Lower lobe of right lung (tissue), 2 donors: ENCODE results near the gene MID1. TPM values are rescaled to one million over a fixed set of nuclear protein-coding genes. Genes with fewer than 3 reads are reported as not detected.

Experiments
- ATAC-seq, 2 donors: fragments of 200-7000 bp; cut with Tn5 transposase; one replicate each; pipeline ENCODE4 v1.9.1; 2020 to 2022; ENCODE audit warnings: mild to moderate bottlenecking in 2 of 2, moderate library complexity in 2 of 2
- DNase-seq: peaks from one replicate; pipeline ENCODE4 v3.0.0-alpha.2; 2020
- H3K27ac ChIP-seq: fragments of 200-600 bp; one replicate; pipeline ENCODE4 v1.8.0; 2022
- H3K27me3 ChIP-seq: fragments of 200-600 bp; one replicate; pipeline ENCODE4 v1.8.0; 2022; ENCODE audit warnings: low read depth
- H3K36me3 ChIP-seq: fragments of 200-600 bp; one replicate; pipeline ENCODE4 v1.8.0; 2022; ENCODE audit warnings: mild to moderate bottlenecking
- H3K4me1 ChIP-seq: fragments of 200-600 bp; one replicate; pipeline ENCODE4 v1.8.0; 2022
- H3K4me3 ChIP-seq: fragments of 200-600 bp; one replicate; pipeline ENCODE4 v1.8.0; 2022; ENCODE audit warnings: mild to moderate bottlenecking
- H3K9me3 ChIP-seq: fragments of 200-600 bp; one replicate; pipeline ENCODE4 v1.8.0; 2022
- intact Hi-C: fragments of 100-400 bp; cut with DNase I; formaldehyde crosslinking; loops from one replicate; pipeline ENCODE4 v1.11.0; 2022
- total RNA-seq: library from RNA; stranded (reverse); fragmentation: NEBNext Ultra II Directional; extraction: Animal tissue kit (Norgen Biotek cat#: 25700); gene quantifications from one replicate; pipeline ENCODE4 v1.2.1, GENCODE V29; 2021
- TF ChIP-seq, protein P1 (sequence below): fragments of 200-600 bp; IDR thresholded peaks from one replicate; pipeline ENCODE4 v1.8.0; 2022; ENCODE audit warnings: antibody characterized with exemption, mild to moderate bottlenecking
- donor health status: DM: no; HTN: yes; CAD: no; lungs with severe emphysema.

Gene MID1
- total RNA-seq, 1 donor from 2014 or later: 24.9 TPM

- H3K4me1 ChIP-seq: peaks cover 4% of the 10 kb centered on the region
- no peaks in the 10 kb centered on the region for H3K27me3 ChIP-seq
- DNase-seq (no peak), ATAC-seq (no peak)
- peak overlapping the region; percentile 60 for H3K4me3 ChIP-seq
- TF ChIP-seq, protein P1, sequence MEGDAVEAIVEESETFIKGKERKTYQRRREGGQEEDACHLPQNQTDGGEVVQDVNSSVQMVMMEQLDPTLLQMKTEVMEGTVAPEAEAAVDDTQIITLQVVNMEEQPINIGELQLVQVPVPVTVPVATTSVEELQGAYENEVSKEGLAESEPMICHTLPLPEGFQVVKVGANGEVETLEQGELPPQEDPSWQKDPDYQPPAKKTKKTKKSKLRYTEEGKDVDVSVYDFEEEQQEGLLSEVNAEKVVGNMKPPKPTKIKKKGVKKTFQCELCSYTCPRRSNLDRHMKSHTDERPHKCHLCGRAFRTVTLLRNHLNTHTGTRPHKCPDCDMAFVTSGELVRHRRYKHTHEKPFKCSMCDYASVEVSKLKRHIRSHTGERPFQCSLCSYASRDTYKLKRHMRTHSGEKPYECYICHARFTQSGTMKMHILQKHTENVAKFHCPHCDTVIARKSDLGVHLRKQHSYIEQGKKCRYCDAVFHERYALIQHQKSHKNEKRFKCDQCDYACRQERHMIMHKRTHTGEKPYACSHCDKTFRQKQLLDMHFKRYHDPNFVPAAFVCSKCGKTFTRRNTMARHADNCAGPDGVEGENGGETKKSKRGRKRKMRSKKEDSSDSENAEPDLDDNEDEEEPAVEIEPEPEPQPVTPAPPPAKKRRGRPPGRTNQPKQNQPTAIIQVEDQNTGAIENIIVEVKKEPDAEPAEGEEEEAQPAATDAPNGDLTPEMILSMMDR: no peak
- H3K27ac ChIP-seq: no peak overlapping the region
- H3K9me3 ChIP-seq: no peaks in the 10 kb centered on the region
- H3K36me3 ChIP-seq: no peaks in the 10 kb centered on the region
- intact Hi-C loops: no loop called here
These were observed 2.4 kb downstream of the MID1 start for GRCh38 chrX:10617999-10618351.

DNA sequence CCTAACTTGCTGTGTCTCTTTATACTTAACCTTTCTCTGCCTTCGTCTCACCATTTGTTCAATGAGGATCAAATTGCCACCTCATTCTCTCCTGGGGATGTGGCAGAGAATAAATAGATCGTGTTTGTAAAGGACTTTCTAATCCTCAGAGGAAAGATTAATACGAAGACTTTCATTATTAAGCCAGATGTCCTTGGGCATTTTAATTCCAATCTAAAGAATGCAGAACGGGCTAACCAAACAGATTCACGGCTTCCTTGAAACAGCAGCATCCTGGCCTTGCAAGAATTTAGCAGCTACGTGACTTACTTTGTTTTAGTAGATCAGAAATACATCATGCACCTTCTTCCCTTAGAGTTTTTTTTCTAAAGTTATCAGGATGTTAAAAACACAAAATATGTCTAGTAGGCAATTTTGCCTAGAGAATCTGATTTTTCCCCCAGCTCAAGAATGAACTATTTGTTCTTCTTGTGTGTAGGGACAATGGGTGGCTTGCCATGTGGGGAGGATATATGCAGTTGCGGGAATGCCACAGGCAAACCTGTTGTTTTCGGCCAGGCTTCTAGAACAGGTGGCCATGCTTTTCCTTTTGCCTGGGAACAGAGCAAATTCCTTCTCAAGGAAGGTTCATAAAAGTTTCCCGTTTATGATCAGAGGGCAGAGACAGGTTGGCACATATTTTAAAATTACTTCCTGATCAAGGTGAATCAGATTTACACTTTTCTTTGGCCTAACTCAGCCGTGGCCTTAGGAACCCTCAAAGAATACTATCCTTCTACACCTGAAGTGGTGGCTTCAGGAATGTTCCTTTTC, 3.0 kb downstream of the MID1 start:
- no peak overlapping the region for H3K4me3 ChIP-seq

DNA sequence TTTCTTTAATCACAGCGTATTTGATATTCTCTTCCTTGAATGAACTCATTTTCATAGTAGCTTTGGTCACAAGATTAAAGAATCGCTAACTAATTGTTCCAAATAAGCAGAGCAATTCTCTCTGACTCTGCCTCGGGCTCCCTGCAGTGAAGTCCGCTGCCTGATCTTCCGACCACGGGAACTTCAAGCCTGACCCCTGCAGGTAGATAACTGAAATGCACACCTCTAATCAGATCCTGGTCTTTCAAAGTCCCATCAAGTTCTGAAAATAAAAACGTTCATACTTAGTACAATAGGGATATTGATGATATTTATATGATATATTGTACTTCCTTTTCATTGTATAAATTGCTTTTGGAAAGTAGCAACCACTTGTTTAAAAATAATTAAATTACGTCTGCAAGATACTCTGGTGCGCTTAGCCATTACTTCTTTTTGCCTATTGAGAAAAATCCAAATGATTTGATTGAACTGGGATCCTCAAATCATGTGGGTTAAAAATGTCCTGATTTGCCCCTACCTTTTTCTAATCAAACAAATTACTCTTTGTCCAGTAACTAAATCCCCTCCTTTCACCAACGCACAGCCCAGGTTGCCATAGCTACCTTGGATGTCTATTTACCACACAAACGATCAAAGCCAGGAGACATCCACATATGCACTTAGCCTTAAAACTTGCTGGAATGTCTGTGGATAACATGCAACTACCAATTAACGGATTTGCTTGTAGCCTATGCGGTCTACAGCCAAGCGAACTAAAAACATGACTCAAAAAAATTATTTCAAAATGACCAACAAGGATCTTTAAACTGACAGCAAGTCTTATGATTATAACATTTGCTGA, 4.2 kb downstream of the MID1 start:
- Histone ChIP-seq H3K36me3 (no peaks in the 10 kb centered on the region), H3K27me3 (no peaks in the 10 kb centered on the region), H3K27ac (no peak overlapping the region), H3K4me1 (peaks cover 4% of the 10 kb centered on the region), H3K9me3 (no peaks in the 10 kb centered on the region), H3K4me3 (no peak overlapping the region)
- intact Hi-C loops: no loop called here
- TF ChIP-seq, protein P1: peak; percentile 63
- ATAC-seq (peak; percentile 64 to 67), DNase-seq (no peak)

More for the DNA sequence above, 3.0 kb downstream of the MID1 start:
- H3K36me3 ChIP-seq: no peaks in the 10 kb centered on the region
- TF ChIP-seq, protein P1: no peak
- intact Hi-C loops: no loop called here
- H3K9me3 ChIP-seq: no peaks in the 10 kb centered on the region
- no peak for ATAC-seq
- H3K27me3 ChIP-seq: no peaks in the 10 kb centered on the region
- no peak overlapping the region for H3K27ac ChIP-seq
- peaks cover 4% of the 10 kb centered on the region for H3K4me1 ChIP-seq
- no peak for DNase-seq

DNA sequence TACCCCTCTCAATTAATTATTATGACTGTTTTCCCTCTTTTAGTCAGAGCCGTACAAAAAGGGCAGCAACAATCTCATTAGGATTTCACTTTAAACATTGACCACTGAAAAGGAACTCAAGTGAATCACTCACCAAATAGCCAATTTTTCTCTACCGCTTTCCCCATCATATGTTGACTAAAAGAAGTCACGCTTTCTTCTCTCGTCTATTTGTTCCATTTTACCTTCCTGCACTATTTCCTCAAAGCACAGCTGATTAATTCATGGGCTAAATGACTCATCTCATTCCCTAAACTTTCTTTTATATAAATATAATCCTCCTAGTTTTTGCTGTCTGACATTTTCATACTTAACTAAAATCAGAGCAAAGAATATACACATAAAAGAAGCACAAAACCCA, 8.2 kb downstream of the MID1 start:
- Histone ChIP-seq H3K4me1 (peaks cover 4% of the 10 kb centered on the region), H3K36me3 (no peaks in the 10 kb centered on the region), H3K27me3 (no peaks in the 10 kb centered on the region), H3K4me3 (no peak overlapping the region), H3K27ac (no peak overlapping the region), H3K9me3 (no peaks in the 10 kb centered on the region)
- no peak for ATAC-seq
- intact Hi-C loops: no loop called here
- TF ChIP-seq, protein P1: no peak
- DNase-seq: no peak

- TF ChIP-seq, protein P1: no peak
- no peak for ATAC-seq
- intact Hi-C loops: no loop called here
- no peak overlapping the region for H3K27ac ChIP-seq
- no peak for DNase-seq
- H3K36me3 ChIP-seq: no peaks in the 10 kb centered on the region
- peaks cover 4% of the 10 kb centered on the region for H3K4me1 ChIP-seq
- H3K27me3 ChIP-seq: no peaks in the 10 kb centered on the region
- H3K4me3 ChIP-seq: no peak overlapping the region
- H3K9me3 ChIP-seq: no peaks in the 10 kb centered on the region
These were observed 8.8 kb downstream of the MID1 start for GRCh38 chrX:10611441-10612090.
